T-helper 1 cell (primary cell): Measurements from ENCODE around the gene MAST4.

Experiments
- DNase-seq, 5 donors: peaks; one replicate each; pipeline ENCODE4 v3.0.0-alpha.2; 2012 to 2020

Gene MAST4

GRCh38 chr5:66923457-66923856 lies 327.3 kb downstream of the MAST4 start:
- no peak for DNase-seq

DNA sequence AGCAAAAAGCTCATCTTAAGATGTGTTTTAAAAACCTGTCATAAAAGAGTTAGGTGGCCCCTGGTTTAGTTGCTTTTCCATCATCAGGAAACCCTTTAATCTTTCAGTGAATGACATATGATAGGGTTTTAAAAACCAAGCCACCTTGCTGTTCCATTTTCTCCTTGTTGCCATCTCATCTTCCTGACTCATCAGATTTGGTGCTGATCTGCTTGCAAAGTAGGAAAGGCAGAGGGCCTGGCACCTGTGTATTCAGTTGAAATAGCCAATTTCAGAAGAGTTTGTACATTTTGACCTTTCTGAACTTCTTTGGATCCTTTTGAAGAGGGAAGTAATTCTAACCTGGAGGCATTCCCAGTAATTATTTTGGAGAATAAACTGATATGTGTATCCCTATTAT lies 327.7 kb downstream of the MAST4 start:
- no peak for DNase-seq

DNA sequence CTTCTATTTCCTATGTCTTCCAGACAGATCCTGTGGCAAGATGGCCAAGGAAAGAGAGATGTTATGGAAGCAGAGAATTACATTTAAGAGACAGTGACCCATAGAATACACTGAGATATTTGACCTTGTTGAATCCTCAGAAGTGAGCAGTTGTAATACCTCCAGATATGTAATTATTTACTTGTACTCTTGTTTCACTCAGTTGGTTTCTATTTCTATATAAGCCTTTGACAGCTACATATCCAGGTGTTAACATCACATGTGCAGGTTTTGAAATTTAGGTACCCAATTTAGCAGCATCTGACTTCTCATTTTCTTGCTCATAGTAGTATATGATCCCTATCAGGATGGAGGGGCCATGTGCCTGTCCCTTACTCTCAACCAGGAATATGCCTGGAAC lies 330.9 kb downstream of the MAST4 start:
- no peak for DNase-seq

DNA sequence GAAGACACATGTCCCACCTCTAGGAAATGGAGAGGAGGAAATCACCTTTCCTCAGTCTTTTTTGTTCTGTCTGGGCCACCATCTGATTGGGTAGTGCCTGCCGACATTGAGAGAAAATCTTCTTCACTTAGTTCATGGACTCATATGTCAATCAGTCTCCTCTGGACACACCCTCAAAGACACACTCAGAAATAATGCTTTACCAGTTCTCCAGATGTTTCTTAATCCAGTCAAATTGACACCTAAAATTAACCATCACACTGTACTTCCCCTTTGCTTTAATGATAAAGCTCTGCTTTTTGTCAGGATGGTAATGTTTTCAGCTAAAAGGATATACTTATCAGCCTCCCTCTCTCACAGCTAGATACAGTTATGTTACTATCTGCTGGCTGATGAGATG lies 333.1 kb downstream of the MAST4 start:
- DNase-seq = no peak

- DNase-seq = no peak
These were observed 333.8 kb downstream of the MAST4 start for GRCh38 chr5:66929995-66930394.

DNA sequence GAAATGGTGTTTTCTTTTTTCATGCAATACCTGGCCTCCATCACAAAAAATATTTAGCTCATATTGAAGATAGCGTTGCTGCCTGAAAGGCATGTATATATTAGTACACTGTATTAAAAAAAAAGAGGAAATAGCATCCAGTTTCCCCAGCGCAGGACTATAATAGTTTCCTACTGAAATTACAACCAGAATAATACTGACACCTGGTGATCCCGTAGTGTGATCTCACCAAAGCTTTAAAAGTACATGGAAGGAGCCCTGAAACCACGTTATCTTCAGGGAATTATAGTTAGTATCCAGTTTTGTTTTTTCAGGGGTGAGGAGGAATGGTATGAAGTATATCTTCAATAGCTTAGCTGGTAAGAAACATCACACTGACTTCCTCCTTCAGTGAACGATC lies 335.5 kb downstream of the MAST4 start:
- DNase-seq = no peak

DNA sequence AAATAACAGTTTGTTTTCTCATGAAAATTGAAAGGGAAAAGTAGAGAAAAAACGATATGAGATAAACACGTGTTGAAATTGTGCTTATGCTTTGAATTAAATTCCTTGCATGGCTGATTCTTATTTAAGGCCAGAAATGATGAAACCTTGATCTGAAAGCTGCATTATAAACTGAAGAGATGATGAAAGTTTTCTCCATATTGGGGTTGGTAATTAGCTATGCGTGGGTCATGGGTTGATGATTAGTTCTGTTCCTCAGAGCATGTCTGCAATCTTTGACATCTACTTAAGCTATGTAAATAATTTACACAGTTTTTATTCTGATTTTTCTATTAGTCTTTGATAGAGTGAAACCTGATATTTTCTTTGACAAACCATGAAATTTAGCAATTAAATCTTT lies 336.3 kb downstream of the MAST4 start:
- DNase-seq = no peak

DNA sequence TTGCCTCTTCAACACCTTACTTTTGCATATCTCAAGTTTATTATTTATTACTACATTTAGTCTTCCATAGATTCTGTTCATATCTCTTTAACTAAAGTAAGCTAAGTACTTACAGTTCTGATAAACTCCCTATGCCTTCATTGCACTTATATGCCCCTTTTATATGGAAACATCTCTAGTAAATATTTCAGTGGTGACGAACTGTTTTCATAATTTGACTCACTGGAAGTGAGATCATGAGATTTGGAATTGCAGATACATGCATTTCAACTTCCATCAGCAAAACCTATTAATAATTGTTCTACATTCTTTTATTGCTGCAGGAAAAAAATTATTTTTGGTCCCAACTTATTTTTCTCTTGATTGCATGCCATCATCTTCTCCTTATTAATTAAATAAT lies 336.9 kb downstream of the MAST4 start:
- no peak for DNase-seq

DNA sequence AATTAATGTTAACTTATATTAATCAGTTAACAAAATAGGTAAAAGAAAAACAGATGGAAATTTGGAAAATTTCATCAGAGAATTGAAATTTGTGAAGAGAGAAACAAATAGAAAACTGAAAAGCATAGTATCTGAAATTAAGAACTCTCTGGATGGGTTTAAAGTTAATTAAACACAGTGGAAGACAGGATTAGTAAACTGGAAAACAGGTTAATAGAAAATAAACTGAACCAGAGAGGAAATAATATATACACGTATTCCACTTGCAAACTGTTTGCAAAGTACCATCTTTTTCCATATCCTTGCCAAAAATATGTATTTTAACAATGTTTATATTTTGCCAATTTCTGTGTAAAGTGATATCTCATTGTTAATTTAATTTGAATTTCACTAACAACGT lies 342.9 kb downstream of the MAST4 start:
- no peak for DNase-seq

DNA sequence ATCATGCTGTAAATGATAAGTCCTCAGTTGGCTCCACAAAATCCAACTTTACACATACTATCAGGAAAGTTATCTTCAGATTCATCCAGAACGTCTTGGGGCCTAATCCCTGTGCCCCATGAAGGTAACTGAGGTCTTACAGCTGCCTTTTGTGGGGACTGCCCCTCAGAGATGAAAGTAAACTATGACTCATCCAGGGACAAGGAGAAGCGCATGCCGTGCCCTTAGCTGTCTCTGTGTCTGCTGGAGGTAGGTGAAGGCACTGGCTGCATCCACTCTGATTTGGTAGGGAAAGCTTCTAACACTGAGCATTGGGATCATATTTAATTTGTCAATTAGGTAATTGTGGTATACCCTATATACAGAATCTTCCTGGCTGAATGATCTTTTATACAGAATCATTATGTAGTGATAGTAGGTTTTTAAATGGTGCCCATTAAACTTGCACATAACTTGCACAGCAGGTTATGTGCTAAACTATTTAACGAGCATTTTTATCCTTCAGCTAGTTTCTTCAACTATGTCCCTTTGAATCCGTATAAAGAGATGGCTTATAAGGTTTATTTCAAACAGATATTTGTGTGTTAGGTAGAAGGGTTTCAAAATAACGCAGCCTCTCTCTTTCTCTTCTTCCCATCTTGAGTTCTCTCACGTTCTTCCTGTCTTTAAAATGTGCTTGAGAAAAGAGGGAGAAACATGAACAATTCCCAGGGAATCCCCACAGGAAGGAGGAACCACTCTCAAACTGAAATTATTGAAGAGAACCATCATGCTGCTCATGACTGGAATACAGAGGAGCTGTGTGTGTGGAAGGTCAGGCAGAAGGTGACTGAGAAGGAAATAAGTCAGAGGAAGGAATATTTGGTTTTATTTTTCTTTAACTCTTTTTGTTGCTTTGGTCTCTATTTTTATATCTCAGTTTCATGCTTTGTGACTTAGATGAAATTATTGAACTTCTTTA lies 349.5 kb downstream of the MAST4 start:
- peak in 1 of 5 donors; percentile 23 for DNase-seq

DNA sequence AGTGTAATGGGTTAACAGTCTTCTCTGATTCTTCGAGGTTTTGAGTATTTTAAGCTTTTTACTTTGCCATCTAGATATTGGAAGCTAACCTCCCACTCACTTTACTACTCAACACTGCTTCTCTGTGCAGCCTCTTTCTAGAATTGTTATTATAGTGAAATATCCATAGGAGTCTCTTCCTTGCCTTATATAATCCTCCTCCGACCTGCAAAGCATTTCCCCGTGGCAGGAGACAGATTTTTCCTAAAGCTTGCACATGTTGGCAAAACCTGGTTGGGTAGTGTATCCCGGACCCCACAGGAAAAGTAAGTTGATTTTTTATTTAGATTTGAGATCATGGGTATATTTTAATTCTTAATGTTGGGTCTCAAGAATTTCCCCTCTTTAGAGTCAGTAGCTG lies 351.3 kb downstream of the MAST4 start:
- no peak for DNase-seq

DNA sequence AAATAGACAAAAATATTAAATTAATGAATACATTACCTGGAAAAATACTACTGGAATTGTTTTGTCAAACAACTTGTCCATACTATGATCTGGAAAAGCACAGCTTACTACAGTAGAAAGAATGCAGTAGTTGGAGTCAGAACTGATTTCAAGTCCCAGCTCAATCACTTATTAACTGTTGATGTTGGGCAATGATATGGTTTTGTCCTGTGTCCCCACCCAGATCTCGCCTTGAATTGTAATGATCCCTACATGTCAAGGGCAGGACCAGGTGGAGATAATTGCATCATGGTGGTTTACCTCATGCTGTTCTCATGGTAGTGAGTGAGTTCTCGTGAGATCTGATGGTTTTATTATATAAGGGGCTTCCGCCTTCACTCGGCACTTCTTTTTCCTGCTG lies 352.9 kb downstream of the MAST4 start:
- DNase-seq = no peak

DNA sequence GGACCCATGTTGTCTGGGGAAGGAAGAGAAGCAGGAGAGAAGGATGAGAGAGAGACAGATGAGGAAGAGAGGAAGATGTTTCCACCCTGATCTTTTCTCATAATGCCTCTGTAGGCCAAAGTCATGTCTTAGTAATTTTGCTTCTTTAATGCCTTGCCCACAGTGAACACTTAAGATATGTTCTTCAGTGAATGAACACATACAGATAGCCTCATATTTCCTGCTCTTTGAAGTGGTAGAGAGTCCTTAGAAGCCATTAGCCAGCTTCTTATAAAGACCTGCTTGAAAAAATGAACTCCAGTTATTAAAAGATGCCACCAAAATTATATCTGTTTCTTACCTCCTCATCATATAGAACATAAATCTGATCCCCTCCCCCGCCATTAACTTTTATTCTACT lies 356.0 kb downstream of the MAST4 start:
- no peak for DNase-seq

DNA sequence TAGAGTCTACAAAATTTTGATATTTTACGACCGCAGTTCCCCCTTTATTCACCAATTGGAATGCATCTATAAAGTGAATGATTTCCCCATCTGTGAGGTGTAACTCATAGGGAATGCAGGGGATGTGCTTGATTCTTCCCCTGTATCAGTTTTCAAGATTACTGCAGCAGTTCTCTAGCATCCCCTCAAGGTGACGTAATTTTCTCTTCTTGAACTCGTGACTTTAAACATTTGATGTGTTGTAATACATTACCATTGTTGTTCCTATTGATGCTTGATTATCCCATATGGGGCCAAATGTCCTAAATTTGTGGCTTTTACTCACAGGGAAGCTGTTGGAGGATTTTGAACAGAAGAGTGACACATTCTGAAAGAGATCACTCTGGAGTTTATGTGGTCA lies 360.2 kb downstream of the MAST4 start:
- no peak for DNase-seq

GRCh38 chr5:66958201-66958979 lies 362.2 kb downstream of the MAST4 start:
- DNase-seq = no peak

GRCh38 chr5:66958980-66959641 lies 362.9 kb downstream of the MAST4 start:
- DNase-seq = no peak

DNA sequence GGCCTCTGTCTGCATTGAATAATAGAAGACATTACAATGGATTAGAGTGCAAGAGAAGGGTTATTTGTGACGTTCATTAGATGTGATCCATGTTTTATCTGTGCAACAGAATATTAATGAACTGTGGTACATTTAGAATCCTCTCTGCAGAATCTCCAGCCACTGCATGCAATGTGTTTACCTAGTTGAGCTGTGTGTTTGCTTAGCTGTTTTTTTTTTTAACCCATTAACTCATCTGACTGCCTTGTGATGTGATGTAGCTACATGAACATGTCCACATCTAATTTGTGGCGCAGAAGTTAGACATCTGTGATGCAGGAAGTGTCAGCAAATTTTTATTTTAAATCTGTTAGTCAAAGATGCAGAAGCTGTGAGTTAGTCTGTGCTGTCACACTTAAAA lies 363.5 kb downstream of the MAST4 start:
- no peak for DNase-seq

GRCh38 chr5:66960369-66961137 lies 364.4 kb downstream of the MAST4 start:
- no peak for DNase-seq

DNA sequence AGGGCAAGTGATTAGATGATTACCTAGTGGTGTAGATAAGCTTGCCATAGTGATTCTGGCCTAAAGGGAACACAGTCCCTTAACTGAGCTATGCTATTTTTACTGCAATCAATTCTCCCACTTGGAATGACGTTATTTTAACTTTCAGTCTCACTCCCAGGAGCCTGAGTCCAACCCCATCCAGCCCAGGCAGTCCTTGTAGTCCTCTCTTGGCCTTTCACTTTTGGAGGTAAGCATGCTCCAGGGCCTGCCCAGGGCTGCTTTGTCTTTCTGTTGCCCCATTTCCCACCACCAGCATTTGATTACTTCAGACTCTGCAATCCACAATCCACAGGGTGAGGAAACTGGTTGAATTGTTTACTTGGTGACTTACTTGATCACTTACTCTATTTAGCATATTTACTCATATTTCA lies 367.4 kb downstream of the MAST4 start:
- DNase-seq = no peak

GRCh38 chr5:66966439-66966838 lies 370.2 kb downstream of the MAST4 start:
- DNase-seq = no peak

GRCh38 chr5:66967102-66967501 lies 370.9 kb downstream of the MAST4 start:
- DNase-seq = no peak

GRCh38 chr5:66967826-66968262 lies 371.7 kb downstream of the MAST4 start:
- DNase-seq = no peak

DNA sequence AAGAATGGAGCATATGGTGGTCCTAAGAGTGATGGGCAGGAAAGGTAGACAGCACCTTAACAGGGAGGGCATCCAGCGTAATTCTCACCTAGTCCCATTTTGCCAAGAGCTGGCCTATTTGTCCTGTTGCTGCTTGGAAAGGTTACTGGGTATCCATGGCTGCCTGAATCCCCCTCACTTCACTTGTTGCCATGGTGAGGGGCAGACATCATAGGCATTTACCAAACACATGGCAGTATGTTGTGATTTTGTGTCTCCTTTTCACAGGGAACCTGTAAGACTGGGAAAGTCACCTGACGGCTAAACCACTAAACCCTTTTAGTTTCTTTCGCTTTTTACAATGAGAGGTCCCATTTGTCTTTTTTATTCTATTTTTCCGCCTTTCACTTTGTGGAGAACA lies 373.3 kb downstream of the MAST4 start:
- no peak for DNase-seq
